Nephron progenitor cell (in vitro differentiated cells): ENCODE results near the gene RADIL.
A peak's percentile ranks its signal among the peaks of the same experiment; 100 is the strongest.

Experiments used
- DNase-seq: peaks from one replicate; pipeline ENCODE4 v3.0.0; 2021
- H3K27ac Mint-ChIP-seq: 2 replicates; pipeline ENCODE4 v1.8.0; 2021; ENCODE audit warnings: mild to moderate bottlenecking, moderate library complexity, mixed read lengths
- H3K27me3 Mint-ChIP-seq: 2 replicates; pipeline ENCODE4 v1.8.0; 2021; ENCODE audit warnings: mild to moderate bottlenecking, low read depth, mixed read lengths; ENCODE audit not compliant: poor library complexity
- H3K36me3 Mint-ChIP-seq: 2 replicates; pipeline ENCODE4 v1.8.0; 2021; ENCODE audit warnings: low read depth, mixed read lengths
- H3K4me1 Mint-ChIP-seq: 2 replicates; pipeline ENCODE4 v1.8.0; 2021; ENCODE audit warnings: mixed read lengths
- H3K4me3 Mint-ChIP-seq: 2 replicates; pipeline ENCODE4 v1.8.0; 2021; ENCODE audit warnings: mild to moderate bottlenecking, moderate library complexity, mixed read lengths
- H3K9me3 Mint-ChIP-seq: 2 replicates; pipeline ENCODE4 v1.8.0; 2021; ENCODE audit warnings: mild to moderate bottlenecking, moderate library complexity, mixed read lengths
- TF ChIP-seq, protein P1 (sequence below): fragments of 200-600 bp; sonication (generic); IDR thresholded peaks from 2 replicates; pipeline ENCODE4 v1.5.0; 2021; ENCODE audit warnings: antibody characterized with exemption

RADIL gene

DNA sequence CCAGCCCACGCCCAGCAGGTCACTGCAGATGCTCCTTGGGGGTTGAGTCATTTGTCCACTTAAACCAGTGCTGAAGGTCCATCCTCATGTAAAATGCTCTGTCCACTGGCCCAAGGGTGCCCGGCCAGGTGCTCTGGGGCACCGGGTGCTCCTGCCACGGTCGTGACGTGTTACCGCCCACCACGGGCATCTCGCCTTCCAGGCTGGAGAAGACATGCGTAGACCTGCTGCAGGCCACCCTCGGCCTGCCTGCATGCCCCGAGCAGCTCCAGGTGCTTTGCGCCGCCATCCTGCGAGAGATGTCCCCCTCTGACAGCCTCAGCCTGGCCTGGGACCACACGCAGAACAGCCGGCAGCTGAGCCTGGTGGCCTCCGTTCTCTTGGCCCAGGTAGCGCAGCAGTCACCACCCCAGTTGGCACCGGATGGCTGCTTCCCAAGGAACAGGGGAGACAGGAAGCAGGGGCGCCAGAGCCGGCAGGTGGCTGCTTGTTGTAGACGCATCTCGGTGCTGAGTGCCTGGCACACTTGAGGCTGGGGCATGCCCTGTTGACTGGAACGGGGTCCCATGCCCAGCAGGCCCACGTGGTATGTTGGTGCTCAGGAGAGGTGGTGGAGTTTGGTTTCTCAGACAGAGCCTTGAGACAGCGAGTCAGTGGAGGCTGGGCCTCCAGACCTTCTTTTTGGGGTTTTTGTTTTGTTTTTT lies 102.0 kb downstream of the RADIL start:
- TF ChIP-seq, protein P1, sequence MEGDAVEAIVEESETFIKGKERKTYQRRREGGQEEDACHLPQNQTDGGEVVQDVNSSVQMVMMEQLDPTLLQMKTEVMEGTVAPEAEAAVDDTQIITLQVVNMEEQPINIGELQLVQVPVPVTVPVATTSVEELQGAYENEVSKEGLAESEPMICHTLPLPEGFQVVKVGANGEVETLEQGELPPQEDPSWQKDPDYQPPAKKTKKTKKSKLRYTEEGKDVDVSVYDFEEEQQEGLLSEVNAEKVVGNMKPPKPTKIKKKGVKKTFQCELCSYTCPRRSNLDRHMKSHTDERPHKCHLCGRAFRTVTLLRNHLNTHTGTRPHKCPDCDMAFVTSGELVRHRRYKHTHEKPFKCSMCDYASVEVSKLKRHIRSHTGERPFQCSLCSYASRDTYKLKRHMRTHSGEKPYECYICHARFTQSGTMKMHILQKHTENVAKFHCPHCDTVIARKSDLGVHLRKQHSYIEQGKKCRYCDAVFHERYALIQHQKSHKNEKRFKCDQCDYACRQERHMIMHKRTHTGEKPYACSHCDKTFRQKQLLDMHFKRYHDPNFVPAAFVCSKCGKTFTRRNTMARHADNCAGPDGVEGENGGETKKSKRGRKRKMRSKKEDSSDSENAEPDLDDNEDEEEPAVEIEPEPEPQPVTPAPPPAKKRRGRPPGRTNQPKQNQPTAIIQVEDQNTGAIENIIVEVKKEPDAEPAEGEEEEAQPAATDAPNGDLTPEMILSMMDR, result no peak
- Mint-ChIP-seq H3K27ac (no peak overlapping the region), H3K27me3 (no peaks in the 10 kb centered on the region), H3K9me3 (no peaks in the 10 kb centered on the region), H3K4me3 (no peak overlapping the region), H3K4me1 (peaks cover 6% of the 10 kb centered on the region), H3K36me3 (no peaks in the 10 kb centered on the region)
- no peak for DNase-seq

DNA sequence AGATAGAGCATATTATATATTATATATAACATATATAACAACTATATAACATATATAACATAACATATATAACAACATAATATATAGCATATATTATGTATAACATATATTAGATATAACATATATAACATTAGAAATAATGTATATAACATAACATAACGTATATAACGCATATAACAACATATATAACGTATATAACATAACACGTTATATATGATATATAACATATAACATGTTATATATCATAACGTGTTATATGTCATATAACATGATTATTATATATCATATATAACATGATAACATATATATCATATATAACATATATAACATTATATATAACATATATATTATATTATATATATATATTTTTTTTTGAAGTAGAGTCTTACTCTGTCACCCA lies 104.4 kb downstream of the RADIL start:
- peaks cover 28% of the 10 kb centered on the region for H3K4me1 Mint-ChIP-seq

DNA sequence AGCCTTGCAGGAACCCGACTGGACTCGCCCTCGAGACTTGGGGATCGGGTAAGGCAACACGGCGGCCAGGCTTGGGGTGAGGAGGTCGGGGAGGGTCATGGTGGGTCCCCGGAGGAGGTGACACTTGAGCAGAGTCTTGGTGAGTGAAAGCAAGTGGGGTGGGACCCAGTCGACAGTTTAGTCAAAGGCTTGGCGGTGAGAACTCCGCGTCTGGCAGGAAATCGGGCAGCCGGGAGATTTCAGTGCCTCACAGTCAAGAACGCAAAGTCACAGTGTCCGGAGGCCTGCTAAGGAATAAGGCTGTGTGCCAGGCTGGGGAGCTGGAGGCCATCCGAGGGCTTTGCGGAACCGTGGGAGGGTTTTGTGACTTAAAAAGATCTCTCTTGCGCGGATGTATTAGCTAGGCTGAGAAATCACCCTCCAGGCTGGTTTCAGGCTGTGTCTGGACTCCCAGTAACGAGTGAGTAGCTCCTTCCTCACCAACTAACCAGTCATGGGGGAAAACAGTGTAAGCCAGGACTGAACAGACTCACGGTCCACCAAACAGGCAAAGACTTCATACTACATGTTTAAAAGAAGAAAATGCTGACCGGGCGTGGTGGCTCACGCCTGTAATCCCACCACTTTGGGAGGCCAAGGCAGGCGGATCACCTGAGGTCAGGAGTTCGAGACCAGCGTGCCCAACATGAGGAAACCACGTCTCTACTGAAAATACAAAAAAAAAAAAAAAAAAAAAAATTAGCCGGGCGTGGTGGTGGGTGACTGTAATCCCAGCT lies 107.5 kb downstream of the RADIL start:
- DNase-seq, result no peak
- H3K4me1 Mint-ChIP-seq, result peaks cover 30% of the 10 kb centered on the region
- H3K36me3 Mint-ChIP-seq, result no peaks in the 10 kb centered on the region
- peak overlapping the region; percentile 98 for H3K27ac Mint-ChIP-seq
- peak overlapping the region; percentile 99 for H3K4me3 Mint-ChIP-seq
- TF ChIP-seq, protein P1, result no peak
- no peaks in the 10 kb centered on the region for H3K27me3 Mint-ChIP-seq
- H3K9me3 Mint-ChIP-seq, result no peaks in the 10 kb centered on the region

More for the DNA sequence above, 104.4 kb downstream of the RADIL start:
- DNase-seq, result no peak
- TF ChIP-seq, protein P1, result no peak
- Mint-ChIP-seq H3K4me3 (no peak overlapping the region), H3K27me3 (no peaks in the 10 kb centered on the region), H3K36me3 (no peaks in the 10 kb centered on the region), H3K9me3 (no peaks in the 10 kb centered on the region), H3K27ac (no peak overlapping the region)

DNA sequence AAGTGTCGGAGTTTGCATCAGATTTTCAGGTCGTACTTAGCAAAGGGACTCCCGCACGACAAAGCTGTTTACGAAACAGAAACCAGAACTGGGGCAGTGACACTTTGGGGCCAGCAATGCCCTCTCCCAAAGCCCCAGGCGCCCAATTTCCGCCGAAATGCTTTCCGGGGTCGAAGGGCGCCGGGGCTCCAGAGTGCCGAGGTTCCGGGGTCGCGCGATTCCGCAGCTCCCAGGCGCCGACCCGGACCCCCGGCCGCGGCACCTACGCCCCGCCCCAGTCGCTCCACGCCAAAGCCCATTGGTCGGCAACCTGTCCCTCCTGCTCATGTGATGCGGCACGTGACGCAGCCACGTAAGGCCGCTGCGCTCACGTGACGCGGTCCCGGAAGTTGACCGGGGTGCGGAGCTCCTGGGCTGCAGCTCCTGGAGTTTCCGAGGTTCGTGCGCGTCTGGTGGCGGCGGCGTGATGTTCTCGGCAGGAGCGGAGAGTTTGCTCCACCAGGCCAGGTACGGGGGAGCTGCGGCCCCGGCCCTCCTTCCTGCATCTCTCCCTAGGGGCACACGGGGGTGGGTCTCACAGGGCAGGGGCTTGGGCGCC lies 108.2 kb downstream of the RADIL start, which contains the start of gene AP5Z1:
Gene AP5Z1 (plus strand): TSS at position 374 of the 598 bp plus-strand sequence. CDS start 93 bp downstream, at position 467.
- H3K36me3 Mint-ChIP-seq, result no peaks in the 10 kb centered on the region
- H3K9me3 Mint-ChIP-seq, result no peaks in the 10 kb centered on the region
- DNase-seq, result peak; percentile 95
- H3K4me1 Mint-ChIP-seq, result peaks cover 30% of the 10 kb centered on the region
- peak within 1 kb of the TSS; percentile 99 for H3K4me3 Mint-ChIP-seq
- H3K27me3 Mint-ChIP-seq, result peaks cover 3% of the 10 kb centered on the region
- peak within 1 kb of the TSS; percentile 98 for H3K27ac Mint-ChIP-seq
- TF ChIP-seq, protein P1, result no peak

DNA sequence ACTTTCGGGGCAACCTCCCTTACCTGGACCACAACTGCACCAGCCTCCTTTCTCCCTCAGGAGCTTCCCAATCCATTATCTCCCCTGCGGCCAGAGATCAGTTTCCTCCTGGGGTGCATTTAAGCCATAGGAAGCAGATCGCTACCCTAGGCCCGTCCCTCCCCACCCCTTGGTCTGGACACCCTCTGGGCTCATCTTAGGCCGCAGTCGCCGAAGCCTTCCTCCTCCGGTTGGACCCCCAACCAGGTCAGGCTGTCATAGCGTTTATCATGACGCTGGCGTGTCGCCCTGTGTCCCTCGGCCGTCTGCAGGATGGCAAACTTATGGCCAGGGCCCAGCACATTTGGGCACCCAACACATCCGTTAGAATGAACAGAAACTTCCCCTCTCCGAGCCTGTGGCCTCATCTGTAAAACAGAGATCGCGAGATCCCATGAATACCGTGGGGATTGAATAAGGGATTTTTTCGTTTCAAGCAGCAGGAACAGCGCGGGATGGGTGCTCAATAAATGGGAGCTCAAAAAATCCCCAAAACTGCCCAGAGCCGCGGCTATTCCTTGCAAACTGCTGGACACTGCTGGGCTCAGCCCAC lies 108.8 kb downstream of the RADIL start:
- Mint-ChIP-seq H3K4me1 (peaks cover 30% of the 10 kb centered on the region), H3K27ac (peak overlapping the region; percentile 55), H3K36me3 (no peaks in the 10 kb centered on the region), H3K27me3 (peaks cover 3% of the 10 kb centered on the region), H3K9me3 (no peaks in the 10 kb centered on the region), H3K4me3 (peak overlapping the region; percentile 99)
- TF ChIP-seq, protein P1, result no peak
- DNase-seq, result no peak
